ENCODE results near the gene RFC4.
"Not testable (repeated sequence)": the region's sequence is repeated elsewhere in the genome, so short reads cannot be mapped to it uniquely, and the experiment has no call there.

RFC4 gene

DNA sequence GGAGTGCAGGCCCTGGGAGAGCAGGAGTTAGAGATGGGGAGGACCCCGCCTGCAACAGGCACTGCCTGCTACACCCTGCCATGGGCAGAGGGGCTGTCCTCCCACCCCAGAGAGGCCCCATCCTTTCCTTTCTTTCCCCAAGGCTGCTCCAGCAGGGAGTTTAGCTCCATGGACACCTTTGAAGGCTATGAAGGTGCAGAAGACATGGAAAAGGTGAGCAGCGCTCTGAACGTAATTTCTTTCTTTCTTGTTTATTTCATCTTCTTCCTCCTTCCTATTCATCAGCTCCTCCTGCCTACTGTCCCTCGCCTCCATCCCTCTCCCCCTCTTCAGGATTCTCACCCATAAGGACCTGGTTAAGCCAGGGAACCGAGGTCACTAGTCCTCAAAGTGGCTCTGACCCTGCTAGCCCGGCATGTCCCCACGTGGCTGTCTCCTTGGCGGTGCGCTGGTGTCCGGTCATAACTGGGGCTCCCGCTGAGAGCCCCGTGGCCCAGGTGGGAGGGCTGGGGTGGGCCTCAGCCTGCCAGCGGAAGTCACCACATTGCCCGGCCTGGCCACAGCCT, 20.2 kb upstream of the RFC4 start:
- TF ChIP-seq POLR2AphosphoS5 (IDR thresholded peaks at IDR 0.05; ENCODE audit: low read depth, low read length) (no peak), POU2F2 (IDR thresholded peaks at IDR 0.05; ENCODE audit: low read depth, low read length) (no peak), TAF1 (IDR thresholded peaks at IDR 0.05; ENCODE audit: low read depth, low read length) (no peak), POLR2A (IDR thresholded peaks at IDR 0.05; ENCODE audit: low read depth, low read length) (no peak), SPI1 (IDR thresholded peaks at IDR 0.05; ENCODE audit: low read depth, low read length) (no peak), PAX5 (IDR thresholded peaks at IDR 0.05; ENCODE audit: insufficient read depth, low read length, severe bottlenecking) (no peak)
- no peak for FAIRE-seq
- DNase-seq (ENCODE audit: insufficient read length, low spot score) = no peak

DNA sequence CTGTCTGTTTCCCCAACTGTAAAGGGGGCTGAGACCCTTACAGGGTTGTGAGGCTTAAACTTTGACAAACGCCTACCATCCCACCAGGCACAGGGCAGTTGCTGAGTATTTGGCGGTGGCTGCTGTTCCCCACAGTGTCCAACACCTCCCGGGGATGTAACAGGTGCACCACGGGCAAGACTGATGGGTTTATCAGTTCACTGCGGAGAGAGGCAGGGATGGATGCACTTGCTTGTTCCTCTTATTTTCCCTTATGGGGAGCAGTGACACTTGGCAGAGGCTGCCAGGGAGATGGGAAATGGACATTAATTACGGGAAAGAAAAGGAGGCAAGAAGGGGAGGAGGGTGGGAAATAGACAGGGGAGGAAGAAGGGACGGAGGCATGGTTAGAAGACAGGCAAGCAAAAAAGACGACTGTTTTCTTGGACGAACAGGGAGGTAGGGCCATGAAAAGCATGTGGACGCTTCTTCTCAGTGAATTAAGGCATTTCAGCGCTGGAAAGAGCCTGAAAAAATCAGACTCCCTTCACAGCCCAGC, 19.7 kb upstream of the RFC4 start:
- DNase-seq (ENCODE audit: insufficient read length, low spot score) (no peak), FAIRE-seq (peak; percentile 77)
- no peak for TF ChIP-seq POLR2AphosphoS5 (IDR thresholded peaks at IDR 0.05; ENCODE audit: low read depth, low read length)
- no peak for TF ChIP-seq TAF1 (IDR thresholded peaks at IDR 0.05; ENCODE audit: low read depth, low read length)
- TF ChIP-seq POLR2A (IDR thresholded peaks at IDR 0.05; ENCODE audit: low read depth, low read length) = no peak

- DNase-seq (ENCODE audit: insufficient read length, low spot score) (no peak), FAIRE-seq (no peak)
- no peak for TF ChIP-seq POLR2AphosphoS5 (IDR thresholded peaks at IDR 0.05; ENCODE audit: low read depth, low read length)
- no peak for TF ChIP-seq POLR2A (IDR thresholded peaks at IDR 0.05; ENCODE audit: low read depth, low read length)
- no peak for TF ChIP-seq PAX5 (IDR thresholded peaks at IDR 0.05; ENCODE audit: insufficient read depth, low read length, severe bottlenecking)
- TF ChIP-seq TAF1 (IDR thresholded peaks at IDR 0.05; ENCODE audit: low read depth, low read length) = no peak
- no peak for TF ChIP-seq POU2F2 (IDR thresholded peaks at IDR 0.05; ENCODE audit: low read depth, low read length)
- no peak for TF ChIP-seq SPI1 (IDR thresholded peaks at IDR 0.05; ENCODE audit: low read depth, low read length)
Observed at GRCh38 chr3:186825294-186825821, 19.1 kb upstream of the RFC4 start.

DNA sequence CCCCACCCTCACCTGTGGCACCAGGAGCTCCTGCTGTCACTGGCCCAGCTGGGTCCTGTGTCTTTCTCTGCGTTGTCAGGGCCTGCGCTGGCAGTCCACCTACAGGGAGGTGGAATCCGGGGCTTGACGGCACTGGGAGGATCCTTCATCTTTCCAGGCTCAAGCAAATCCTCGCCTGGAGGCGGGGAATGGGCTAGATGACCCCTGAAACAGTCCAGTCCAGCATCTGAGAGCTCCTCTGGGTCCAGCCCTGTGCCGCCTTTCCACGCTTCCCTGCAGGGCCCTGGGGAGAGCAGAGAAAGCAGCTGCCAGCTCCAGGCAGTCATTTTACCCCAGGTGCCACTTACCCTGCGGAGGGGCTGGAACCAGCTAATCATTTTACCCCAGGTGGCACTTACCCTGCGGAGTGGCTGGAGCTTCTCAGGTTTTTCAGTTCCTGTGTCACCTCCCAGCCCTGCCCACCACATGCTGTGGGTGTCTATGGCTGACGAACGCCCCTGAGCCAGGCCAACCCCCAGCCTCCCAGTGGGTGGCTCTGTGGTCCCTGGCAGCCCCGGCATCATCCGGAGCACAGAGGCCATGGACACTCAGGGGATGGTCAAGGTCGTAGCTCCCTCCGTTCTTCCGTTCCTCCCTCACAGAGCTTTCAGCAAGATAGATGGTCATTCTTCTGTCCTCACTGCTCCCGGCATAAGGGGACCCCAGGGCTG, 18.3 kb upstream of the RFC4 start:
- TF ChIP-seq POLR2A (IDR thresholded peaks at IDR 0.05; ENCODE audit: low read depth, low read length) = no peak
- TF ChIP-seq POLR2AphosphoS5 (IDR thresholded peaks at IDR 0.05; ENCODE audit: low read depth, low read length) = no peak
- TF ChIP-seq POU2F2 (IDR thresholded peaks at IDR 0.05; ENCODE audit: low read depth, low read length) = no peak
- no peak for TF ChIP-seq TAF1 (IDR thresholded peaks at IDR 0.05; ENCODE audit: low read depth, low read length)
- TF ChIP-seq PAX5 (IDR thresholded peaks at IDR 0.05; ENCODE audit: insufficient read depth, low read length, severe bottlenecking) = no peak
- TF ChIP-seq SPI1 (IDR thresholded peaks at IDR 0.05; ENCODE audit: low read depth, low read length) = no peak
- DNase-seq (ENCODE audit: insufficient read length, low spot score) (no peak), FAIRE-seq (no peak)

- DNase-seq (ENCODE audit: insufficient read length, low spot score) = no peak
- no peak for TF ChIP-seq POLR2AphosphoS5 (IDR thresholded peaks at IDR 0.05; ENCODE audit: low read depth, low read length)
- no peak for TF ChIP-seq POLR2A (IDR thresholded peaks at IDR 0.05; ENCODE audit: low read depth, low read length)
- TF ChIP-seq TAF1 (IDR thresholded peaks at IDR 0.05; ENCODE audit: low read depth, low read length) = no peak
- no peak for FAIRE-seq
Observed at GRCh38 chr3:186823386-186823785, 17.1 kb upstream of the RFC4 start.

- FAIRE-seq; DNase-seq (ENCODE audit: insufficient read length, low spot score): not testable (repeated sequence)
Observed at GRCh38 chr3:186822388-186822759, 16.1 kb upstream of the RFC4 start.

DNA sequence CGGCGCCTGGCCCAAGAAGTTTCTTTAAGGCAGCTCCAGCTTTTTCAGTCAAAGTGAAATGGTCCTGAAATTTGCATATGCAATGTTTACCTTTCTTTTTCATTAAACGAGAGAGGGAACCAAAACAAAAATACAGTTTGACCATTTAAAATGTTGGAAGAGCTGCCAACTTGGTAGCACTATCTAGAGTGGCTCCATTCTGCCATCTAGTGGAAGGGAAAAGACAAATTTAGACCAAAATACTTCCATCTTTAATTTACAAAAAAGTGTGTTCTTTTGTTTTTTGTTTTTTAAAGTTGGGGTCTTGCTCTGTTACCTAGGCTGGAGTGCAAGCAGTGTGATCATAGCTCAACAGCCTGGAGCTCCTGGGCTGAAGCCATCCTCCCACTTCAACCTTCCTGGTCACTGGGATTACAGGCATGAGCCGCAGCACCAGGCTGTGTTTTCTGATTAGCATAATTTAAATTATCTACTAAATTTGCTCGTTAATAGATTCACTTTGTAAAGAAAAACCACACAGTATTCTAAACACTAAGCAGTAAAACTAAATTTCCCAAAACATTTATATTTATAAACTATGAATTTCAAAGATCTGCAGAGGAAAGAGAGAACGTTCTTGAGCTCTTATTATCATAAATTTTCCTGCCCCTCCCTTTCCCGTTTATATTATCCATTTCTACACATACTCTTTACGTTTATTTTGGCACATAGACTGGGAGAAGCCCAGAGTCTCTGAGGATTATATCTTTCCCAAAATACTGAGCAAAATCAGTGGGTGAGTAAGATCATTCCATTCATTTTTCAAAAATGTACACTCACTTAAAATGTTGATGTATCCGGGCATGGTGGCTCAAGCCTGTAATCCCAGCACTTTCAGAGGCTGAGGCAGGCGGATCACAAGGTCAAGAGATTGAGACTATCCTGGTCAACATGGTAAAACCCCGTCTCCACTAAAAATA, 15.4 kb upstream of the RFC4 start:
- DNase-seq (ENCODE audit: insufficient read length, low spot score) = no peak
- no peak for TF ChIP-seq POLR2AphosphoS5 (IDR thresholded peaks at IDR 0.05; ENCODE audit: low read depth, low read length)
- no peak for TF ChIP-seq POU2F2 (IDR thresholded peaks at IDR 0.05; ENCODE audit: low read depth, low read length)
- no peak for TF ChIP-seq SPI1 (IDR thresholded peaks at IDR 0.05; ENCODE audit: low read depth, low read length)
- TF ChIP-seq TAF1 (IDR thresholded peaks at IDR 0.05; ENCODE audit: low read depth, low read length) = no peak
- no peak for TF ChIP-seq POLR2A (IDR thresholded peaks at IDR 0.05; ENCODE audit: low read depth, low read length)
- no peak for TF ChIP-seq PAX5 (IDR thresholded peaks at IDR 0.05; ENCODE audit: insufficient read depth, low read length, severe bottlenecking)
- no peak for FAIRE-seq

DNA sequence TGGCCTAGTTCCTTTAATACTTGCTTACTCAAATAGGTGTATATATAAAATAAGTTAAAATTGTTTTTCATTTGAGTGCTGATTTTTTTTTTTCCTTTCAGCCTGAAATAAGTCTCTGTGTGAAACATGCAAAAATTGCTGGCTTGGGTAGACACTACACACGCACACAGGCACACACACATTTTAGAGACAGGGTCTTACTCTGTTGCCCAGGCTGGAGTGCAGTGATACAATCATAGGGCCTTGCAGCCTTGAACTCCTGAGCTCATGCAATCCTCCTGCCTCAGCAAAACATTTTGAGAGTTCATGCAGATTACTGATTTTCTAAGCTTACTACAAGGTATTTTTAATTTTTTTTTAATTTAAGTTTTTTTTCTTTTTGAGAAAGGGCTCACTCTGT, 12.7 kb upstream of the RFC4 start:
- no peak for TF ChIP-seq TAF1 (IDR thresholded peaks at IDR 0.05; ENCODE audit: low read depth, low read length)
- TF ChIP-seq POLR2AphosphoS5 (IDR thresholded peaks at IDR 0.05; ENCODE audit: low read depth, low read length) = no peak
- TF ChIP-seq PAX5 (IDR thresholded peaks at IDR 0.05; ENCODE audit: insufficient read depth, low read length, severe bottlenecking) = no peak
- TF ChIP-seq POLR2A (IDR thresholded peaks at IDR 0.05; ENCODE audit: low read depth, low read length) = no peak
- FAIRE-seq (no peak), DNase-seq (ENCODE audit: insufficient read length, low spot score) (no peak)

DNA sequence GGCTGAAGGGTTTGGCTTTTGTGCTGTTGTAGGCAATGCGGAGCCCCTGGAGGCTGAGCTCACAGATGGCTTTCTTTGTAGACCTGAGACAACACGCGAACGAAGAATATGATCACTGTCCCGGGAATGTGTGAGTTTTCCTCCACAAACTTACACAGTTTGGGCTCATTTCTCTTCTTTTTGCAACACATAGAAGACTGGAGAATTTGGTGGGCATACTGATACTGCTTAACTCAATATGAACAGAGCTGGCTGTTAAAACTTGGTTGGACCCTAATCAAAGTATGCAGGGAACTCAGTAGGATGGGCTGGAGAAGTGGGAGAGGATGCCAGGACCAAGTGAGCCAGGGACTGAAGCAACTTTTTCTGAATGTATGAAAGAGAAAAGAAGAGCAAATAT, 12.2 kb upstream of the RFC4 start:
- no peak for TF ChIP-seq PAX5 (IDR thresholded peaks at IDR 0.05; ENCODE audit: insufficient read depth, low read length, severe bottlenecking)
- TF ChIP-seq POLR2A (IDR thresholded peaks at IDR 0.05; ENCODE audit: low read depth, low read length) = no peak
- no peak for TF ChIP-seq POU2F2 (IDR thresholded peaks at IDR 0.05; ENCODE audit: low read depth, low read length)
- TF ChIP-seq SPI1 (IDR thresholded peaks at IDR 0.05; ENCODE audit: low read depth, low read length) = no peak
- TF ChIP-seq POLR2AphosphoS5 (IDR thresholded peaks at IDR 0.05; ENCODE audit: low read depth, low read length) = no peak
- no peak for TF ChIP-seq TAF1 (IDR thresholded peaks at IDR 0.05; ENCODE audit: low read depth, low read length)
- no peak for FAIRE-seq

More for the DNA sequence above, 12.2 kb upstream of the RFC4 start:
- DNase-seq (ENCODE audit: insufficient read length, low spot score) = no peak

Data from GM12891 (cell line).